A673 (cell line): Measurements from ENCODE around the gene RPS6KA6.

Experiments
- EZH2 ChIP-seq: fragments of 200-600 bp; sonication (generic); IDR thresholded peaks from 2 replicates; pipeline ENCODE4 v1.6.1; 2017; ENCODE audit warnings: borderline replicate concordance, low read depth, mild to moderate bottlenecking, mixed read lengths, antibody characterized with exemption, low read length; ENCODE audit not compliant: poor library complexity, severe bottlenecking
- TF ChIP-seq, protein P1 (sequence below): fragments of 300-800, 200-600 bp; sonication (generic); conservative IDR thresholded peaks from 2 replicates; pipeline ENCODE4 v1.5.1; 2017; ENCODE audit warnings: low read depth, mild to moderate bottlenecking, antibody characterized with exemption, low read length, moderate library complexity, mixed read lengths

DNA sequence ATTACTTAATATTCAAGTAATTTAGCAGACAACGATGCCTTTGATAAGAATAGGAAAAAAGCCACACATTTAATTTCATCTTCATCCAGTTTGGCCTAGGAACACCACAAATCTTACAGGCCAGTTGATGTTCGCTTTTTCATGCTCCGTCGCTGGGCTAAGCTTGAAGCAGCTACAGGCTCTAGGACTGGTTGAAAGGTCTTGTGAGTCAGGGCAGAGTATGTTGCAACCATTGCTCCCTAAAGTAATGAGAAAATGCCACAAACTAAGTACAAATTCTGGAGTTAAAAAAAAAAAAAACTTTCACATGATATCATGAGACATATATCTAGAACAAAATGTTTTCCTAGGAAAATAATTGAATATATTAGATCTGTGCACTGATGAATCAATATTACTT is 123.8 kb downstream of the RPS6KA6 start:
- TF ChIP-seq, protein P1, sequence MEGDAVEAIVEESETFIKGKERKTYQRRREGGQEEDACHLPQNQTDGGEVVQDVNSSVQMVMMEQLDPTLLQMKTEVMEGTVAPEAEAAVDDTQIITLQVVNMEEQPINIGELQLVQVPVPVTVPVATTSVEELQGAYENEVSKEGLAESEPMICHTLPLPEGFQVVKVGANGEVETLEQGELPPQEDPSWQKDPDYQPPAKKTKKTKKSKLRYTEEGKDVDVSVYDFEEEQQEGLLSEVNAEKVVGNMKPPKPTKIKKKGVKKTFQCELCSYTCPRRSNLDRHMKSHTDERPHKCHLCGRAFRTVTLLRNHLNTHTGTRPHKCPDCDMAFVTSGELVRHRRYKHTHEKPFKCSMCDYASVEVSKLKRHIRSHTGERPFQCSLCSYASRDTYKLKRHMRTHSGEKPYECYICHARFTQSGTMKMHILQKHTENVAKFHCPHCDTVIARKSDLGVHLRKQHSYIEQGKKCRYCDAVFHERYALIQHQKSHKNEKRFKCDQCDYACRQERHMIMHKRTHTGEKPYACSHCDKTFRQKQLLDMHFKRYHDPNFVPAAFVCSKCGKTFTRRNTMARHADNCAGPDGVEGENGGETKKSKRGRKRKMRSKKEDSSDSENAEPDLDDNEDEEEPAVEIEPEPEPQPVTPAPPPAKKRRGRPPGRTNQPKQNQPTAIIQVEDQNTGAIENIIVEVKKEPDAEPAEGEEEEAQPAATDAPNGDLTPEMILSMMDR = no peak
- TF ChIP-seq EZH2 = no peak
